A673 (cell line): ENCODE results near the gene TSKU. TPM values are rescaled to one million over a fixed set of nuclear protein-coding genes. Genes with fewer than 3 reads are reported as not detected.
"Not testable (repeated sequence)": the region's sequence is repeated elsewhere in the genome, so short reads cannot be mapped to it uniquely, and the experiment has no call there.

Source experiments
- Bru-seq: library from RNA; stranded (reverse); fragments of 400-500 nt; gene quantifications from one replicate; lab custom pipeline; 2021; lab: Mats Ljungman, UMichigan
- BruChase-seq, 2 experiments: library from RNA; stranded (reverse); fragments of 400-500 nt; gene quantifications; one replicate each; lab custom pipeline; 2021; lab: Mats Ljungman, UMichigan
- BruUV-seq: library from RNA; stranded (reverse); fragments of 400-500 nt; replicated peaks from 2 replicates; lab custom pipeline; 2021; lab: Mats Ljungman, UMichigan
- CTCF ChIA-PET: fragments of 300-600 bp; sonication (Branson Sonifier 250); formaldehyde crosslinking; loops from one replicate; lab custom pipeline; 2022; ENCODE audit warnings: antibody characterized with exemption; lab: Charles Lee
- POLR2A ChIA-PET: fragments of 300-600 bp; sonication (Branson Sonifier 250); formaldehyde crosslinking; loops from one replicate; lab custom pipeline; 2022; ENCODE audit warnings: antibody characterized with exemption; ENCODE audit not compliant: low non-redundant PET; lab: Charles Lee
- DNase-seq: peaks from one replicate; pipeline ENCODE4 v3.0.0-alpha.2; 2015; ENCODE audit warnings: low spot score
- H3K27ac ChIP-seq: fragments of 200-600 bp; sonication (generic); 2 replicates; pipeline ENCODE4 v1.5.1; 2016; ENCODE audit warnings: mixed run types, low read depth, mild to moderate bottlenecking, mixed read lengths, antibody characterized with exemption, low read length; ENCODE audit not compliant: poor library complexity, severe bottlenecking
- H3K27me3 ChIP-seq: fragments of 200-600 bp; sonication (generic); replicated peaks from 2 replicates; pipeline ENCODE4 v1.6.1; 2017; ENCODE audit warnings: mixed run types, low read depth, mild to moderate bottlenecking, mixed read lengths, antibody characterized with exemption, low read length; ENCODE audit not compliant: insufficient read depth, poor library complexity
- H3K36me3 ChIP-seq: fragments of 200-600 bp; sonication (generic); 2 replicates; pipeline ENCODE4 v1.6.1; 2016; ENCODE audit warnings: mixed run types, mild to moderate bottlenecking, mixed read lengths, antibody characterized with exemption, low read length; ENCODE audit not compliant: insufficient read depth, poor library complexity, severe bottlenecking
- H3K4me1 ChIP-seq: fragments of 200-600 bp; sonication (generic); 2 replicates; pipeline ENCODE4 v1.6.1; 2017; ENCODE audit warnings: mixed run types, mild to moderate bottlenecking, mixed read lengths, antibody characterized with exemption, low read length; ENCODE audit not compliant: insufficient read depth, poor library complexity, severe bottlenecking
- H3K4me3 ChIP-seq: fragments of 200-600 bp; sonication (generic); 2 replicates; pipeline ENCODE4 v1.5.1; 2016; ENCODE audit warnings: low read depth, mixed run types, mild to moderate bottlenecking, mixed read lengths, low read length; ENCODE audit not compliant: poor library complexity, severe bottlenecking
- H3K9me3 ChIP-seq: fragments of 200-600 bp; sonication (generic); 2 replicates; pipeline ENCODE4 v1.6.1; 2016; ENCODE audit warnings: mixed run types, low read depth, mild to moderate bottlenecking, mixed read lengths, antibody characterized with exemption, low read length; ENCODE audit not compliant: poor library complexity, severe bottlenecking
- CTCF ChIP-seq: fragments of 300-800, 200-600 bp; sonication (generic); conservative IDR thresholded peaks from 2 replicates; pipeline ENCODE4 v1.5.1; 2017; ENCODE audit warnings: low read depth, mild to moderate bottlenecking, antibody characterized with exemption, low read length, moderate library complexity, mixed read lengths
- EZH2 ChIP-seq: fragments of 200-600 bp; sonication (generic); IDR thresholded peaks from 2 replicates; pipeline ENCODE4 v1.6.1; 2017; ENCODE audit warnings: borderline replicate concordance, low read depth, mild to moderate bottlenecking, mixed read lengths, antibody characterized with exemption, low read length; ENCODE audit not compliant: poor library complexity, severe bottlenecking
- intact Hi-C: fragments of 100-400 bp; cut with micrococcal nuclease; formaldehyde crosslinking; loops from one replicate; pipeline ENCODE4 v1.10.0; 2022; ENCODE audit not compliant: unreplicated experiment
- long read RNA-seq: library from polyadenylated mRNA; stranded (forward); transcript quantifications from one replicate; pipeline ENCODE4 v2.0.0, GENCODE V29; 2022
- total RNA-seq: library from RNA; stranded (reverse); gene quantifications from 2 replicates; pipeline ENCODE4 v1.2.3, GENCODE V29; 2021

Gene TSKU
- total RNA-seq (25.3 and 29.0 TPM in 2 replicates), Bru-seq, nascent RNA (percentile 72 among the genes with signal in this experiment), BruChase-seq, experiment 1, labeled RNA remaining after a 2-hour chase (percentile 75 among the genes with signal in this experiment), BruChase-seq, experiment 2, labeled RNA remaining after a 6-hour chase (percentile 60 among the genes with signal in this experiment)
- long read RNA-seq, transcript TSKU-201 (2 exons, 2,712 nt), result major isoform, 35 of 50 reads
- long read RNA-seq, partial matches to known transcripts, result 14 of 50 reads
- long read RNA-seq, other reads (novel, unspliced or antisense), result 1 of 50 reads

GRCh38 chr11:76783294-76783895 lies at the start of gene TSKU:
TSS of gene TSKU (plus strand) at chr11:76783356. CDS start at chr11:76795617, 12,261 bp downstream.
- intact Hi-C loops, result loop anchor here (5.0 kb wide), 1 partner anchor 41 kb away; no protein-coding TSS in a partner anchor
- Histone ChIP-seq H3K36me3 (no peaks in the 10 kb centered on the region), H3K4me3 (peak within 1 kb of the TSS; percentile 96), H3K27ac (peak within 1 kb of the TSS; percentile 92), H3K9me3 (no peaks in the 10 kb centered on the region), H3K4me1 (peaks cover 27% of the 10 kb centered on the region), H3K27me3 (no peaks in the 10 kb centered on the region)
- TF ChIP-seq CTCF (no peak), EZH2 (no peak)
- BruUV-seq, result no TSS peak
- no peak for DNase-seq
- POLR2A ChIA-PET, result no interaction called here
- CTCF ChIA-PET, result interaction anchor here (1.1 kb wide), 1 partner anchor 1600 kb away, joined by 4 read pairs; no protein-coding TSS in a partner anchor

GRCh38 chr11:76733906-76734305 lies 49.2 kb upstream of the TSKU start:
- peak; percentile 86 for DNase-seq
- CTCF ChIA-PET, result interaction anchor here (0.6 to 3.2 kb wide), 6 partner anchors 60 to 357 kb away, joined by 3 to 31 read pairs (median 6); no protein-coding TSS in a partner anchor
- POLR2A ChIA-PET, result not testable (repeated sequence)

More at GRCh38 chr11:76733906-76734305, 49.2 kb upstream of the TSKU start:
- H3K27me3 ChIP-seq, H3K27ac ChIP-seq, H3K4me1 ChIP-seq, H3K4me3 ChIP-seq, BruUV-seq, H3K9me3 ChIP-seq, H3K36me3 ChIP-seq: not testable (repeated sequence)
- peak; percentile 65 for TF ChIP-seq CTCF
- intact Hi-C loops, result loop anchor here (1.0 to 2.0 kb wide), 4 partner anchors 65 to 305 kb away; no protein-coding TSS in a partner anchor
